Measurements from ENCODE around the gene KRT33B.

The KRT33B gene

DNA sequence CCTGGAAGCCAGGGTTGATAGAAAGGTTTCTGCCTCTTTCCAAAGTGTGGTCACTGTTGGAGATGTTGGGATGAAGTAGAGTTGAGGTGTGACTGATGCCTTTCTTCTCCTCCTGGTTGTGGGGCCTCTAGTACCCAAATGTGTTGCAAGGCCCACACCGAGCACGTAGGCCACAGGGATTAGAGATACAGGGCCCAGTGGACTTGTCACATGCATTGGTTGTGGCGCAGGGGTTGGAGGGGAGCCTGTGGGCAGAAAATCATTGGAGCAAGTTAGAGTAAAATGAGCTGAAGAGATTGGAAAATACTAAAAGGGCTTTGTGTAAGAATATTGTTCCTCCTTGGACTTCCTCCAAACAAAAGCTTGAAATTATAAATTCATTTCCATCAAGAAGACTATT is 23.6 kb downstream of the KRT33B start:
- DNase-seq: no peak

DNA sequence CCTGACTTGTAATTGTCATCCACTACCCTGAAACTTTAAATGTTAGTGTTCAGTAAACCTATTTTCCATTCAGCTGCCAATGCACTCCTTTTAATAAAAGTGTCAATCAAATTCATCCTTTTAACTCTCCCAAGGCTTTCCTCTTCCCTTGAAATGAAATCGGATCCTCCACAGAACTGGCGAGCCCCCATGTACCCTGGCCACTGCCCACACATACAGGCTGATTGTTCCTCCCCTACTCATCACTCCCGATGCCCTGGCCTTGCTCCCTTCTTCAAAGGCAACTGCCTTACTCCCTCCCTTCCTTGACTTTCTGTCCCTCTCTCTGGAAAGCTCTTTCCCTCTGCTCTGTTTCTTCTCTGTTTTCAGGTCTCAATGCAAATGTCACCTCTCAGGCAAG is 26.6 kb downstream of the KRT33B start:
- no peak for DNase-seq

DNA sequence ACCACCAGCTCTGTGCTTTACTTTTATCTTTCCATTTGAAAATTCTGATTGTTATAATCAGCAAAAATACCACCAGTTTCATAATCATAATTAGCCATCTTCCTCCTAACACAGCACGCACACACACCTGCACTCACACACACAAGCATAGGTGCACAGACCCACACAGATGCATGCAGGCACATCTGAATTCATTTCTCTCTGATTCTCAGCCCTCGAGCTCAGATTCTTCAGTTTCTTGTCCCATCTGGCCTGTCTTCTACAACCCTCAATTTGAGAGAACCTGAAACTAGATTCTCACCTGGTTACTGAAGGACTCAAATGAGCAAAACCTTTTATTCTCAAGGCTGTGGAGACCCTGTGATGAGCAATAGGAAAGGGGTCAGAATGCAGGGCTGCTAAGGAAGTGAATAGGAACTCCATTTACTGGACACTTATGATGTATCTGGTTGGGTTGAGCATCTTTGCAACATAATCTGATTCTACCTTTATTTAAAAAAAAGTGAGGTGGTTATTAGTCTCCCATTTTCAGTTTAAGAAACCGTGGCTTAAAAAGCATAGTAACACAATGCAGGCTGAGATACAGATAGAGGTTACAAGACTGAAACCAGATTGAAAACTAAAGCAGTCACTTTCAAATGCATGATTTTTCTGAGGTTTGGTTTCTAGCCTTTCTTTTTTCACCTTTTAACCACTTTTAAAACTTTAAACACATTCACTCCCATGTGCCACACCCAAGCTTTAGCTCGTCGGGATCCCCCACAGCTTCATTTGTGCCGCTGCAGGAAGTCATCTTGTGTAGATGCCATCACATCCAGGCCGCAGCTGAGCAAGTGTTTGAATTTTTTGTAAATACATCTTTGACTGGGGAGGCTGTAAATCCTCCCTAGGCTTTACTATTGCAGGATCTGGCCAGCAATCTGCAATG is 28.4 kb downstream of the KRT33B start:
- peak; percentile 79 for DNase-seq

DNA sequence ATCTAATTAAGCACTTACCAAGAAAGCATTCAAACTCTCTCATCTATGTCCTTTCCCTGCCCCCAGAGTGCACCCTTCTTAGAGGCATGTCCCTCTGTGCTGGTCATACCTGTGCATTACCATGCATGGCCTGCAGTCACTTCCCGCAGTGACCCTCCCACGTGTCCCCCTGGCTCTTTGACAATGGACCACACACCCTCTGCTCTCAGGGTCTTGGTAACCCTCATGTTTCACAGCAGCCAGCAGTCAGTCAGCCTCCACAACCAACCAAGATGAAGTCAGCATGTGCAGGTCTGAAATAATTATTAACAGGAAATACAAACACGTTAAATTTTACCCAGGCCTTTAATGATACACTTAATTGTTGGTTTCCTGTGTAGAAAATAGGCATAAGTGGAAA is 29.1 kb downstream of the KRT33B start:
- no peak for DNase-seq

DNA sequence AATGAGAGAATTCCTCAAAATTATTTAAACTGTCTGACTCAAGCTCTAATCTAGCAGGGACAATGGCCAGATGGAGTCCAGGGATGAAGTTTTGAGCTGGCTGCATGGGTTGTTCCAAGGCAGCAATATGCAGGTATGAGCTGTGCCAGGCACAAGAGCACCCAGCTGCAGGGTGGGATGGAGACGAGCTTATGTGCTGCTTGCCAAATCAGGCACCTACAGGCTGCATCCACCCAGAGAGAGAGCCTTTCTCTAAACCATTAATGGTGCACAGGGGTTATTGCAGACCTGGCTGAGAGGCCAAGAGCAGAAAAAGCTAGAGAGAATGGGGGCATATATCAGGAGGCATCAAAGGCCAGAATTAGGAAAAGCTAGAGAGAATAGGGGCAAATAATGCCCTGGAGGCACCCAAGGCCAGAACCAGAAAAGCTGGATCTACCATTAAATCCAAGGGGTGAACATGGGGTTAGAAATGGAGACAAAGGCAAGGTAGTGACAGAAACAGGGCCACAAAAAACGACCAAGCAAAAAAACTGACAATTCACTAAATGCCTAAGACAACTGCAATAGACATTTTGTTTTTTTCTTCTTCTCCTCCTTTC is 29.9 kb downstream of the KRT33B start:
- no peak for DNase-seq

DNA sequence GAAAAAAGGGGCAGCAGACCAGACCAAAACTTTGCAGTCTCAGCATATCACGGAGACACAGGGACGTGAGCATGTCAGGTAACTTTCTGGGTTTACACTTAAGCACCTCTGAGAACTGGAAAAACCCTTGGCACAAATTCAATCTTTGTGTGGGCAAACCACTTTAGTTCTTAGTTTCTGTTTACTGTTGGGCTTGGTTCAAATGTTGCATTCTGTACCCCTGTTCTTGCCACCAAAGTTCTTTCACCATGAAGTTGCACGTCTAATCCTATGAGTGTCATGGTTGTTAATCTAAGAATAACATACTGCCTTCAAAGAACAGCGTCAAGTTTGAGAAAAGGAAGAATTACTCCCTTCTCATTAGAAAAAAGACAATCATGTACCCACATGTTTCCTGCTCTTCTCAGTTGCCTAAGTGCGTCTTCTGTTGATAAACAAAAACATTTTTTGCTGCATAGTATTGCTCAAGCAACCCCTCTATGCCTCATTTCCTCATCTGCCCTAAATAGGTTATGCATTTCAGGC is 30.6 kb downstream of the KRT33B start:
- peak; percentile 74 for DNase-seq

DNA sequence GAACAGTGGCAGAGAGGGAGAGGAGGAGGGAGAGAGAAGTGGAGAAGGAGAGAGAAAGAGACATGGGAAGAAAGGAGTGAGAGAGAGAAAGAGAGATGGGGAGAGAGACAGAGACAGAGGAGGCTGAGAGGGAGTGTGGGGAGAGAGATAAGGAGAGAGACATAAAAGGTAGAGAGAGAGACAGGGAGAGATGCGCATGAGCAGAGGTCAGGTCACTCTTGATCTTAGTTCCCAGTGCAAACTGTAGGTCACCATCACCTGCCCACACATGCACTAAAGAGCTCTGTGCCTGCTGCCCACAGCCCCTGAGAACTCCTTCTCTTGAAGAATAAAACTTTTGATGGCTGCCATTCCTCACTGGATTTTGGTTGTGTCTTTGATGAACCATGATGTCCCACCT is 33.9 kb downstream of the KRT33B start:
- DNase-seq: no peak

DNA sequence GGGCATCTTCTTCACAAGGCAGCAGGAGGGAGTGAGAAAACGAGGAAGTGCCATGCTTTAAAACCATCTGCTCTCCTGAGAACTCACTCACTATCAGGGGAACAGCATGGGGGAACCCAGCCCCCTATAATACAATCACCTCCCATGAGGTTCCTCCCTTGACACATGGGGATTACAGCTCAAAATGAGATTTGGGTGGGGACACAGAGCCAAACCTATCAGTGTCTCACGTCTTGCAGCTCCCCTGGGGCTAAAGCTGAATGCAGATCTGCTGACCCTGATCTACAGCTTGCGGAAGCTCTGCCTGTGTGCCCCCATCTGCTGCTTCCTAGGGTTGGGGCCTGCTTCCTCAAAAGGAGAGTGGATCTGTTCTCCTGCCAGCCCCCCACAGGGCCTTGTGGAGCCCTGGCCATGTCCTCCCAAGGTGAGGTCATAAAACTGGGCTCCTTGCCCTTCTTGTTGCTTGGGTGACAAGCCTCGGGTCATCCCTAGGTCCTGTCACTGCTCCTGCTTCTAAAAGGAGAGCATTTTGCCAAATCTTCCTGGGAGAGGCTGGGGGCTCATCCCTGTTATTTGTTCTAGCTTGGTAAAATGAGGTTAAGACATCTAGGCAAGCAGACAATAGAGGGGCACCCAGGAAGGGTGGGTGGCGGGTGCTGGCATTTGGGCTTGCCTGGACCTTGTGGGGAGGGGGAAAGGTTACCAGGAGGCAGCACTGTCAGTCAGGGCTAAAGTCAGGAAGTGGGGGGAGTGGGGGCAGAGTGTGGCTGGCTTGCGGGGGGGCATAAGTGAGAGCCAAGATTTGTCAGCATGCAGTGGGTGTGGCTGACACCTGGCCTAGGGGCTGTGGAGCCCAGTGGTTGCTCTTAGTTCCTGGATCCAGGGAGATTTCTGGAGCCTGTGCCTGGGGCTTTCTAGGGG is 35.0 kb downstream of the KRT33B start:
- DNase-seq: no peak

DNA sequence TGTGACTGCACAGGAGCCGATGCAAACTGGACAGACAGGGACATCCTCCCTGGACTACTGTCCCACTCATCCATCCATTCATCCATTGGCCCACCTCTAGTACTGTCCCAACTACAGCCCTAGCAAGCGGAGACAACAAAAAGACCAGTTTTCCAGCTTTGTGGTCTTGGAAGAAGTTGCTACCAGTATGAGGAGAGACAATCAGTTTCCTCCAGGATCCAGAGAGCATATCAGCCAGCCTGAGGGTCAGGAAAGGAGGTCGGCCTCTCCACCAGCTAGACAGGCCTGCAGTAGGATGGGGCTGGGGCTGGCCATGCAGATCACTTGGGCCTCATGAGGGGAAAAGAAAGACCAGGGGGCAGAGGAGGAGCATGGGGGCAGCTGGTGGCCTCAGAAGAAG is 35.8 kb downstream of the KRT33B start:
- DNase-seq: no peak

DNA sequence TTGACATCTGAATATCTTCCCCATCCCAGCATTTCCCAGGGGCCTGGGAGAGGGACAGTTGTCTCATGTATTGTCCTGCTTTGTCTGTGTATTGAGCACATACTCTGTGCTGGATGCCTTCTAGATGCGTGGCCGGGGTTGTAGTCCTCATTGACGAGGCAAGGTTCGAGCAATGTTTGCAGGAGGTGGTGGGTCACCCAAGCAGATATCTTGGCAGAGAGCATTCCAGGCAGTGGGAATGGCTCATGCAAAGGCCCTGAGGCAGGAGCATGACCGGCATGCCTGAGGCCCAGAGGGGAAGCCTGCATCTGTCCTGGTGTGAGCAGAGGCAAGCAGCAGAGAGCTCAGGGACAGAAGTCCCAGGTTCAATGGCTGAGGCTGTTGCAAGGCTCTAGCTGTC is 36.5 kb downstream of the KRT33B start:
- no peak for DNase-seq

DNA sequence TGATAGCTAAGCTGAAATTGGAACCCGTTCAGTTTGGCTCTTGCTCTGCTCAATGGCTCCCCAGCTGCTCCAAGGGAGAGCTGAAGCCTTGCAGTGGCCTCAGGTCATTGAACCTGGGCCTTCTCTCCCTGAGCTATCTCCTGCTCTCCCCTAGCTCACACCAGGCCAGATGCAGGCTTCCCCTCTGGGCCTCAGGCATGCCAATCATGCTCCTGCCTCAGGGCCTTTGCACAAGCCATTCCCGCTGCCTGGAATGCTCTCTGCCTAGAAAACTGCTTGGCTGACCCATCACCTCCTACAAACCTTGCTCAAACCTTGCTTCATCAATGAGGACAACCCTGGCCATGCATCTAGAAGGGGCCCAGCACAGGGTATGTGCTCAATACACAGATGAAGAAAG is 37.4 kb downstream of the KRT33B start:
- DNase-seq: no peak

DNA sequence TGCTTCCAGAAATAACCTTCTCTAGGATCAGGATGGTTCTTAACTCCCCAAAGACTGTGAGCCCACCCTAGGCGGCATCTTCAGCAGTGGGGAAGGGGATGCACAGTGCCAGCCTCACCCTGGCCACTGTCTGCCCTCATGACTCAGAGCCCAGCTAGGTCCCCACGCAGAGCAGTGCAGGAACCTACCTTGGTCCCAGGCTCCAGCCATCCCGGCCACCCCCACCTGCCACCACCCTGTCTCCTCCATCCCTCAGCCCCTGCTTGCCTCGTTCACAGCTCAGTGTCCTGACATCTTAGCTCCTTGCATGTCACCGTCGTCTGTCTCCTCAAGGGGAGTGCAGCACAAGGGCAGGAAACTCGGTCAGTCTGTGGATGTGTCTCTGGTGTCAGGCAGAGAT is 38.0 kb downstream of the KRT33B start:
- DNase-seq: no peak

DNA sequence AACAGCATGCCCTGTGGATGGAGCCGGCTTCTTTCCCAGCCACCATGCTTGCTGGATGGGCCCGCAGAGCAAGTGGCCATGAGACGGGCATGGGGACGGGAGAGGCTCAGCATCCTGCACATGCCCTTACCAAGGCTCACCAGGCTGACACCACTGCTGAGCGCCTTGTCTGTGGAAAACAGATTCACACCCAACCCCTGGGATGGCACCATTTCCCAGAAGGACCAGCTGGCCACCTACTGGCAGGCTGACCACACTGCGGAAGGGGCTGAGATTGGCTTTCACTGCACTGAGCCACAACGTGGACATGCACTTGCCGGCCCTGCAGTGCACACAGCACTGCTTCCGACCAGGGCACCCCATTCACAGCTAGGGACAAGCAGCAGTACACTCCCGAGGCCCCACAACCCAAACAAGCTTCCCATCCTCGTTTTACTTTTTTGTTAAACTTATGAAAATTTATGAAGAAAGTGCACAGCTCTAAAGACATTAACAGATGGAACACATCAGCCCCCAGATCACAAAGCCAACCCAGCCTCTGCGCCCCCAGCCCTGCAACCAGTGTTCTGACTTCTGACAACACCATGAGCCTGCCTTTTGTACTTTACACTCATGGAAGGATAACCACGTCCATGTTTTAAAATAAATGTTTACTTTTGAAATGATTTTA is 40.2 kb downstream of the KRT33B start:
- DNase-seq: peak; percentile 64

DNA sequence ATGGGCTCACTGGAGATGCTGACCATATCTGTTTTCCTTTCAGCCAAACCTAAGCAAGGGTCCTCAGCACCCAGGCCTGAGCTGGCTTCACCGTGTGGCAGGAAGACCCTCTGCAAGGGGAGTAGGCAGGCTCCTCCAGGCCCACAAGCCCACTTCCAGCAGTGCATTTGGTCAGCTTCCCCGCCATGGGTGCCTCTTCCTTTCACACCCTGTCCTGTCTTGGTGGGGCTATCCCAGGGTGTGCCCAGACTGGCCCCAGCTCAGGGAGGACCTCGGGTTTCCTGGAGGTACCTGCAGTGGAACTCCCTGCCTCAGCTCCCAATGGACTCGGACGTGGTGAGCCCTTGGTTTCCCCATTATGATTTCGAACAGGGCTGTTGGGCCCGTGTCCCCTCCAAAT is 41.4 kb downstream of the KRT33B start:
- DNase-seq: no peak

DNA sequence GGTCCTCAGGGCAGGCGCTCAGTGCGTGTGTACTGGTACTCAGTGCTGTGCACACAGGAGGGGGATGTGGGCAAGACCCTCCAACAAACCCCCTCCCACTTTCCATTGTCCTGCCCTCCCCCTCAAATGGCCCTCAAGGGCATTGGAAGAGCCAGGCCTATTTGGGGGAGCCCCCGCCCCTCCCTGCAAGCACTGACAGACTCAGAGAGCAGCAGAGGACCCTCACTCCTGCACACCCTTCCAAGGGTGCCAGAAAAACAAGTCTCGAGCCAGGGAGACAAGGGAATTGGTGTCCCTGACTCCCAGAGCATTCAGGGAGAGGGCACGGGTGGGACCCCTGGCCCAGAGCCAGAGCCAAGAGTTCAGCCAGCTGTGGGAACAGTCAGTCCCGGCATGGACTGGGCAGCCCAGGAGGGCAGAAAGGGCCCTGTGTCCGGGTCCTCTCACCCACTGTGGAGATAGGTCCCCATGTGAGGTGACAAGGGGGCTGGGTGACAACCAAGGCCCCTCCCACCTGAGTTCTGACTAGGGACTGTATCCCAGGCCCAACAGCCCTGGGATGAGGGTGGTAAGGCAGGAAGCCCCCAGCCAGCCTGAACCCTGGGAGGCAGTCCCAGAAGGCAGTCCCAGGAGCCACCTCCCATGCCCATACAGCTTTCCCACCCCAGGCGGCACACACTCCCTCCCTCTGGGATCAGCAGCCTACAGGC is 42.0 kb downstream of the KRT33B start:
- DNase-seq: no peak

DNA sequence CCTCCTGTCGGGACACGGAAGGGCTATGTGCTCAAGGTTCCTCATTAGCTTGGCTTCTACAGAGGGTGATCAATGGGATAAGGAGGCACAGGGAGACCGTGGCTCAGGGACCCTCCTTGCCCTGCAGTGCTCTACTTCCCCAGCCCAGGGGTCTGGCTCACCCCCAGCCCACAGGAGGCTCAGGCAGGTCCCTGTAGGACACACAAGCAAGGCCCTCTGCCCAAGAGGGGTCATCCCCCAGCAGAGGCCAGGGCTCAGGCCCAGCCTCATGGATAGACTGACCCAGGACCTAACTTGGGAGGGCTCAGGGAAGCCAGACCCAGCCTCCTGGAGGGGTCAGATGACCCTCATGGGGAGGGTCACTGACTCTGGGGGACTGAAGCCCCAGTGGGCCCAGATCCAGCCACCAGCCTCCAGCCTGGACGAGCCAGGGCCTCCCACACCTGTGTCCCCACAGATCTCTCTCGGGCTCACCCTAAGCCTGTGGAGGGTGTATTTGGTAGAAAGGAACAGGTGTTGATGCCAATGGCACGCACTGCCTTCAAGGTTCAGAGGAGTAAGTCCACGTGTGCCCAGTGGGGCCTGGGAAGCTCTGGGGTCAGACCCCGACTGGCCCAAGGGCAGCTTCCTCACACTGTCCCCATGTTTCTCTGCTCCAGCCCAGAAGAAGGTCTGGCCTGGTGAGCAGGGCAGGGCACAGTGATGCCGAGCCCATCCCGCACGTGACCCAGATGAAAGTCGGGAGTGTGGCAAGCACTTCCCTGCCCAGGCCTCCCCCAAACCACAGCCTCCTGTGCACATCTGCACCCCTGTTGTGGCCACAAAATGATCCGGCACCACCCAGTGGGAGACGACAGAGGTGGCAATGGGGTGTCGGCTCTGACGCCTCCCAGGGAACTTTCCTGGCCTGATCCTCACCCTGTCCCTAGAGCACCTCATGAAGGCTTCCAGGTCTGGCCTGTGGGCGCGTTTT is 43.2 kb downstream of the KRT33B start:
- peak; percentile 64 for DNase-seq

DNA sequence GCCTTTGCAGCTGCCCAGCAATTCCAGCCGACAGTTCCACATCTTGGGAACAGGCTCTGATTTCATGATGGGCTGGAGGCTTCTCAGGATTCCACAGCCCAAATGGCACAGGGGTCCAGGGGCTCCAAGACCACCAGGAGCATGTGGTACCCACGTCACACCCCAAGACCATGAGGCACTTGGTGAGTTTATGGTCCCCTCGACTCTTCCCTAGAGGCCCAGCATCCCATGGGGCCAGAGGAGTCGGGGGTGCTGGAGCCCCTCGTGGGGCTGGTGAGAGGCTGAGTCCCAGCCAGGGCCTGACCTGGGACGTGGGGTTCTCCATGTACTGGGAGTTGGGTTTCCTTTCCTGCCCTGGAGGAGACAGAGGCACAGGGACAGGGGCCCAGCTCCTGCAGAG is 44.0 kb downstream of the KRT33B start:
- DNase-seq: no peak

DNA sequence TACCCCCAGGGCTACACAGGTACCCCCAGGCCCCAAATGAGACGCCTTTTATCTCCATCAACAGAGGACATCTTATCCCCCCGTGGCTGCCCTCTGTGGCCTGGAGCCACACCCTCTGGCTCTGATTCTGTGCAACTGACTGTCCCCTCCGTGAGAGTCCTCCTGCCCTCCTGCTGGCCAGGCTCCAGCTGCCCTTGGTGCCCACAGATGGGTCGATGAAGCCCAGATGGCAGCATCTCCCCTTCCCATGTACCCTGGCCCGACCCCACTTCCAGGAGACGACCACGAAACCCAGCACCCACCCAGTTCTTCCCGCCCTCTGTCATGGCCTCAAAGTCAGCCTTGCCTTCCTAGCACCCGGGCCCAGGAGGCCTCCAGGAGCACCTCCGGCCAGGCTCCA is 44.5 kb downstream of the KRT33B start:
- DNase-seq: no peak

DNA sequence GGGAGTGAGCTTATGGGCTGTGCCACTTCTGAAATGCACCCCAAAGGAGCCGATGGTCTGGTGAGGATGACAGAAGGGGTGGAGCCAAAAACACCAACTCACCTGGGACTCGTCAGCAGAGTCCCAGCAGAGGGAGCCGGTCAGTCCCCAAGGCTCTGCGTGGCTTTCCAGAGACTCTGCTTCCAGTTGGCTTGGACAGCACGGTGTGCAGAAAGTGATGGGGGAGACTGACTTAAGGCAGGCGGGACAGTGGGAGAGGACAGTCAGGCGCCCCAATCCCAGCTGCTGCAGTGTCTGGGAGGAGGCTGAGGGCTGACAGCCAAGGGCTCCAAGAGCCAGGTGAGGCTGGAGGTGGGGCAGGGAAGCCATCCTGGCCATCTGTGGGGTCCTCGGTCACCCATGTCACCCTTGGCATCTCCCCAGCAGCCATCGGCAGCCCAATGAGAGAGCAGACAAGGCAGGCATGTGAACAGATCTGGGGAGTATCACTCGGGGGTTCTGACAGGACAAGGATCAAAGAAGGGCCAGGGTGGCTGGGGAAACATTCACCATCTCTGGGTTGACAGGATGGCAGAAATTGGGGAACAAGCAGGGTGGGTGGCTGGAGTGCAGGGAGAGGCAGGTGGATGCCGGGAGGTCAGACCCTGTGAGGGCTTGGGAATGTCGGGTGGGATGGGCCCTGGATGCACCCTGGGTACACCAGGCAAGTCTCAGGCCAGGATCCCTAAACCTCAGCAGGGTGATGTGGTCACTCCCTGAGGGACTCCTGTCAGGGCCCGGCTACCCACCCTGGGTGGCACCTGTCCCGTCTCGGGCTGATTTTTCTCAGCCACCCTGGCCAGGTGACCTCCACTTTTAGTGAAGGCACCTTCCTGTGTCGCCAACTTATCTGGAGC is 45.2 kb downstream of the KRT33B start:
- DNase-seq: no peak
